Lower leg skin (tissue), 4 donors: ENCODE data around the gene ZNF532. TPM values are rescaled to one million over a fixed set of nuclear protein-coding genes. Genes with fewer than 3 reads are reported as not detected.

ENCODE experiments used
- DNase-seq, 2 donors: peaks; one replicate each; pipeline ENCODE4 v3.0.0-alpha.2; 2019; ENCODE audit warnings: low spot score in 2 of 2
- H3K4me3 ChIP-seq: fragments of 200-600 bp; sonication (generic); 2 replicates; pipeline ENCODE4 v1.5.1; 2017; ENCODE audit warnings: mild to moderate bottlenecking, low read depth; ENCODE audit not compliant: poor library complexity, severe bottlenecking
- POLR2A ChIP-seq, 2 donors: fragments of 450-650 bp; IDR thresholded peaks; one replicate each; pipeline ENCODE4 v1.6.1; 2016 to 2017; ENCODE audit warnings: antibody characterized with exemption in 2 of 2, mild to moderate bottlenecking in 1 of 2, moderate library complexity in 1 of 2
- WGBS, 2 donors: methylation state at CpG; one replicate each; pipeline ENCODE4 v1.1.5; 2018; 5-methylcytosine and 5-hydroxymethylcytosine counted together
- intact Hi-C: fragments of 100-400 bp; cut with DNase I; formaldehyde crosslinking; loops from one replicate; pipeline ENCODE4 v1.15.0; 2023; ENCODE audit warnings: low total_unique reads
- total RNA-seq, 4 donors: library from RNA; depleted of rRNA; stranded (reverse); fragments of >200 nt; gene quantifications; one replicate each; pipeline ENCODE4 v1.1.0, GENCODE V29; 2016
- TF ChIP-seq, protein P1 (sequence below), 3 donors: fragments of 450-650 bp; IDR thresholded peaks; one replicate each; pipeline ENCODE4 v1.5.1; 2016; ENCODE audit warnings: antibody characterized with exemption in 3 of 3, mild to moderate bottlenecking in 3 of 3, moderate library complexity in 2 of 3

ZNF532 gene
- total RNA-seq, 4 donors from 2014 or later: 11.1 to 40.1 (median 29.8) TPM

- no peak for DNase-seq
- TF ChIP-seq POLR2A (IDR thresholded peaks at IDR 0.05): no peak
- TF ChIP-seq, protein P1, sequence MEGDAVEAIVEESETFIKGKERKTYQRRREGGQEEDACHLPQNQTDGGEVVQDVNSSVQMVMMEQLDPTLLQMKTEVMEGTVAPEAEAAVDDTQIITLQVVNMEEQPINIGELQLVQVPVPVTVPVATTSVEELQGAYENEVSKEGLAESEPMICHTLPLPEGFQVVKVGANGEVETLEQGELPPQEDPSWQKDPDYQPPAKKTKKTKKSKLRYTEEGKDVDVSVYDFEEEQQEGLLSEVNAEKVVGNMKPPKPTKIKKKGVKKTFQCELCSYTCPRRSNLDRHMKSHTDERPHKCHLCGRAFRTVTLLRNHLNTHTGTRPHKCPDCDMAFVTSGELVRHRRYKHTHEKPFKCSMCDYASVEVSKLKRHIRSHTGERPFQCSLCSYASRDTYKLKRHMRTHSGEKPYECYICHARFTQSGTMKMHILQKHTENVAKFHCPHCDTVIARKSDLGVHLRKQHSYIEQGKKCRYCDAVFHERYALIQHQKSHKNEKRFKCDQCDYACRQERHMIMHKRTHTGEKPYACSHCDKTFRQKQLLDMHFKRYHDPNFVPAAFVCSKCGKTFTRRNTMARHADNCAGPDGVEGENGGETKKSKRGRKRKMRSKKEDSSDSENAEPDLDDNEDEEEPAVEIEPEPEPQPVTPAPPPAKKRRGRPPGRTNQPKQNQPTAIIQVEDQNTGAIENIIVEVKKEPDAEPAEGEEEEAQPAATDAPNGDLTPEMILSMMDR (IDR thresholded peaks at IDR 0.05): no peak
- H3K4me3 ChIP-seq: no peak overlapping the region
- intact Hi-C loops: no loop called here
- WGBS, 2 donors: 96 to 98% methylated on average over 6 of the region's 6 CpGs
Observed at GRCh38 chr18:58955001-58955400, 90.3 kb downstream of the ZNF532 start.

GRCh38 chr18:58955738-58956137 is 91.1 kb downstream of the ZNF532 start:
- WGBS, 2 donors: 69 to 72% methylated on average over 4 of the region's 4 CpGs

GRCh38 chr18:58958628-58959027 is 94.0 kb downstream of the ZNF532 start:
- 84 to 89% methylated on average over 3 of the region's 3 CpGs for WGBS, 2 donors
- TF ChIP-seq, protein P1 (IDR thresholded peaks at IDR 0.05): no peak
- TF ChIP-seq POLR2A (IDR thresholded peaks at IDR 0.05): no peak
- no peak for DNase-seq
- H3K4me3 ChIP-seq: no peak overlapping the region
- intact Hi-C loops: no loop called here

More at GRCh38 chr18:58955738-58956137, 91.1 kb downstream of the ZNF532 start:
- peak in 1 of 2 donors; percentile 24 for DNase-seq
- TF ChIP-seq, protein P1 (IDR thresholded peaks at IDR 0.05): no peak
- no peak for TF ChIP-seq POLR2A (IDR thresholded peaks at IDR 0.05)
- no peak overlapping the region for H3K4me3 ChIP-seq
- intact Hi-C loops: no loop called here

DNA sequence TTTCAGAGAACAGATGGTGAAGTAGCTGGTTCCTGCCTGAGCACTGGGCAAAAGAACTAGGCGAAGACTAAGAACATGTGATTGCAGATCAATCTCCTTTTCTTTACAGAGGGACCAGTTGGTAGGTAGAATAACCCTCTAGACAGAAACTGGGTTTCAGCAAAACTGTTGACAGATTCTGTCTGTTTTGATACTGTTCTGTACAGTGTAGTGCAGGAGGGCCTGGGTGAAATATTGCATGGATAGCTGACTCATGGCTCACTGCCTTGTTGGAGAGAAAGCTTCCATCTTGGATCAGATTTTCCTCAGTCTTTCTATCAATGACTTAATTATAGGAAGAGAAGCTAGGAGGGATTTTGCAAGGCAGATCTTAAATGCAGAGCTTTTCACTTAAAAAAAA is 95.8 kb downstream of the ZNF532 start:
- H3K4me3 ChIP-seq: no peak overlapping the region
- no peak for DNase-seq
- no peak for TF ChIP-seq POLR2A (IDR thresholded peaks at IDR 0.05)
- TF ChIP-seq, protein P1 (IDR thresholded peaks at IDR 0.05): no peak
- intact Hi-C loops: no loop called here
- WGBS, 2 donors: 90 to 100% methylated on average over 1 of the region's 1 CpG

DNA sequence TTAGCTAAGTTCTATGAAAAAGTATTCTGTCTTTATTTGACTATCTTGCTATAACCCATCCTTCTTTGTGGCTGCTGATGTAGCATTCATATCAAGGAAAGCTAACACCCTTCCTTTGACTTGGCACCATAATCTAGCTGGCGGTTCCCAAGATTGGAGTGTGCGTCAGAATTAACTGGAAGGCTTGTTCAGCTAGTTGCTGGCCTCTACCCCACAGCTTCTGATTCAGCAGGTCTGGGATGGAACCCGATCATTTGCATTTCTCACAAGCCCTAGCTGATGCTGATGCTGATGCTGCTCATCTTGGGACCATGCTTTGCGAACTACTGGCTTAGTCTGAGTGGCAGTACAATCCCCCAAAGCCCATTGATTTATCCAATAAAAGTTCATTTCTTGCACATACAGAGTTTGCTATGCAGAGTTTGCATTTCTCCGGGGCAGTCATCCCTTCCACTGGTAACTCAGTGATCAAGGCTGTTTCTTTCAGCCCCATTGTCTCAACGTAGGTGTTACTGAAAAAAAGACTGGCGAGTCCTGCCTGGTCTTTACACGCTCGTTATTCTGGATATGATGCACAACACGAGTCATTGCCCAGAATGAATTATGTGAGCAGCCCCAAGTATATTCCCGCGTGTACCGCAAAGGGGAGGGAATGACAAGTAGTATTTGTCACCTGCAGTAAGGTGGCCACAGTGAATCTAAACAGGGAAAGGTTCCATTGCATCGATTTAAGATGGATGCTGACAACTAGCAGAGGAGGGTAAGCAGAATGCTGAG is 96.5 kb downstream of the ZNF532 start:
- H3K4me3 ChIP-seq: no peak overlapping the region
- no peak for TF ChIP-seq POLR2A (IDR thresholded peaks at IDR 0.05)
- TF ChIP-seq, protein P1 (IDR thresholded peaks at IDR 0.05): no peak
- intact Hi-C loops: no loop called here
- DNase-seq: no peak
- WGBS, 2 donors: 88 to 91% methylated on average over 14 of the region's 14 CpGs
